Panc1 (cell line): ENCODE measurements around the gene CEP128. TPM values are rescaled to one million over a fixed set of nuclear protein-coding genes. Genes with fewer than 3 reads are reported as not detected.

Experiments
- ATAC-seq: fragments of 200-7000 bp; cut with Tn5 transposase; 2 replicates; pipeline ENCODE4 v1.9.1; 2020; ENCODE audit warnings: mild to moderate bottlenecking, moderate library complexity
- BruUV-seq: library from RNA; stranded (reverse); fragments of 400-500 nt; replicated peaks from 2 replicates; lab custom pipeline; 2021; lab: Mats Ljungman, UMichigan
- CTCF ChIA-PET: fragments of 300-600 bp; sonication (Branson Sonifier 250); formaldehyde crosslinking; loops from one replicate; lab custom pipeline; 2022; ENCODE audit warnings: antibody characterized with exemption; lab: Charles Lee
- POLR2A ChIA-PET: fragments of 300-600 bp; sonication (Branson Sonifier 250); formaldehyde crosslinking; loops from one replicate; lab custom pipeline; 2022; ENCODE audit warnings: antibody characterized with exemption; lab: Charles Lee
- DNase-seq: peaks from one replicate; pipeline ENCODE4 v3.0.0-alpha.2; 2010; ENCODE audit warnings: low read depth, low spot score
- H3K27ac ChIP-seq: 2 replicates; pipeline ENCODE4 v1.5.1; 2011; ENCODE audit warnings: mild to moderate bottlenecking, low read length, inconsistent platforms
- H3K27me3 ChIP-seq: fragments of 200-500 bp; sonication (Bioruptor generic); 2 replicates; pipeline ENCODE4 v1.6.0; 2014; ENCODE audit warnings: low read length, inconsistent platforms; ENCODE audit not compliant: control insufficient read depth, insufficient read depth
- H3K36me3 ChIP-seq: fragments of 200-500 bp; sonication (Bioruptor generic); 2 replicates; pipeline ENCODE4 v1.5.1; 2014; ENCODE audit warnings: inconsistent platforms, mild to moderate bottlenecking, low read length, moderate library complexity; ENCODE audit not compliant: control insufficient read depth, insufficient read depth
- H3K4me1 ChIP-seq: 2 replicates; pipeline ENCODE4 v1.5.1; 2011; ENCODE audit warnings: inconsistent platforms, mild to moderate bottlenecking, low read length, moderate library complexity; ENCODE audit not compliant: control insufficient read depth, insufficient read depth
- H3K4me3 ChIP-seq, 2 experiments: 2 replicates each; pipeline ENCODE4 v1.5.1; 2011 to 2012; ENCODE audit warnings: low read depth in 2 of 2, low read length in 2 of 2, mild to moderate bottlenecking in 2 of 2, inconsistent platforms in 1 of 2, moderate library complexity in 1 of 2
- H3K9me3 ChIP-seq: fragments of 200-500 bp; sonication (Bioruptor generic); 2 replicates; pipeline ENCODE4 v1.5.1; 2014; ENCODE audit warnings: low read depth, mild to moderate bottlenecking, inconsistent platforms, low read length, moderate library complexity; ENCODE audit not compliant: control insufficient read depth, insufficient read depth
- POLR2AphosphoS5 ChIP-seq: IDR thresholded peaks from 2 replicates; pipeline ENCODE4 v1.6.1; 2012; ENCODE audit warnings: mild to moderate bottlenecking, low read depth, low read length, moderate library complexity
- SIN3A ChIP-seq: IDR thresholded peaks from 2 replicates; pipeline ENCODE4 v1.6.1; 2012; ENCODE audit warnings: low read depth, mild to moderate bottlenecking, low read length, moderate library complexity, borderline replicate concordance; ENCODE audit not compliant: insufficient read depth
- TCF7L2 ChIP-seq: IDR thresholded peaks from 2 replicates; pipeline ENCODE4 v1.6.1; 2011; ENCODE audit warnings: mild to moderate bottlenecking, low read depth, low read length, inconsistent platforms
- in situ Hi-C: cut with HindIII; loops from 2 replicates; pipeline ENCODE4 v1.10.0; 2016; ENCODE audit warnings: low sequenced_read_pairs, low pct_unique_long_range_greater_than_20kb
- intact Hi-C: fragments of 100-400 bp; cut with micrococcal nuclease; formaldehyde crosslinking; loops from one replicate; pipeline ENCODE4 v1.10.0; 2022; ENCODE audit not compliant: unreplicated experiment
- total RNA-seq: library from RNA; stranded (reverse); gene quantifications from one replicate; pipeline ENCODE4 v1.2.1, GENCODE V29; 2021; ENCODE audit not compliant: unreplicated experiment
- TF ChIP-seq, protein P1 (sequence below): fragments of 450-650 bp; IDR thresholded peaks from 2 replicates; pipeline ENCODE4 v1.5.1; 2017; ENCODE audit warnings: mild to moderate bottlenecking
- TF ChIP-seq, protein P2 (sequence below), 2 experiments: IDR thresholded peaks; 2 replicates each; pipeline ENCODE4 v1.6.1; 2011 to 2012; ENCODE audit warnings: low read depth in 2 of 2, control low read depth in 1 of 2, low read length in 1 of 2, mild to moderate bottlenecking in 1 of 2, moderate library complexity in 1 of 2; ENCODE audit not compliant: insufficient read depth in 1 of 2

CEP128 gene
- total RNA-seq, 1 experiment from 2014 or later = 9.3 TPM

DNA sequence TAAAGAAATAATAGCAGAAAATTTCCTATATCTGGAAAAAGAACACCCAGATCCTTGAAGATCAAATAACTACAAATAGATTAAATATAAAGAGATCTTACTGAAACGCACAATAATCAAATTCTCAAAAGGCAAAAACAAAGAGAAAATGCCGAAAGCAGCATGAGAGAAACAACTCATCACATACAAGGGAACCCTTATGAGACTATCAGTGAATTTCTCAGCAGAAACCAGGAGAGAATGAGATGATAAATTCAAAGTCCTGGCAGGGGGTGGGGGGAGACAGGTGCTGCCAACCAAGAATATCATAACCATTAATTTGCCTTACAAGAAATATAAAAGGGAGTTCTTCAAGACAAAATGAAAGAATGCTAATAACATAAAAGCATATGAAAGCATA lies 73.7 kb downstream of the CEP128 start:
- POLR2A ChIA-PET = no interaction called here
- intact Hi-C loops = no loop called here
- CTCF ChIA-PET = interaction anchor here (0.7 kb wide), 1 partner anchor 195 kb away, joined by 4 read pairs; no protein-coding TSS in a partner anchor
- no peaks in the 10 kb centered on the region for H3K4me1 ChIP-seq
- no peak overlapping the region for H3K4me3 ChIP-seq
- TF ChIP-seq POLR2AphosphoS5 (no peak), TCF7L2 (no peak), SIN3A (no peak)
- TF ChIP-seq, protein P1, sequence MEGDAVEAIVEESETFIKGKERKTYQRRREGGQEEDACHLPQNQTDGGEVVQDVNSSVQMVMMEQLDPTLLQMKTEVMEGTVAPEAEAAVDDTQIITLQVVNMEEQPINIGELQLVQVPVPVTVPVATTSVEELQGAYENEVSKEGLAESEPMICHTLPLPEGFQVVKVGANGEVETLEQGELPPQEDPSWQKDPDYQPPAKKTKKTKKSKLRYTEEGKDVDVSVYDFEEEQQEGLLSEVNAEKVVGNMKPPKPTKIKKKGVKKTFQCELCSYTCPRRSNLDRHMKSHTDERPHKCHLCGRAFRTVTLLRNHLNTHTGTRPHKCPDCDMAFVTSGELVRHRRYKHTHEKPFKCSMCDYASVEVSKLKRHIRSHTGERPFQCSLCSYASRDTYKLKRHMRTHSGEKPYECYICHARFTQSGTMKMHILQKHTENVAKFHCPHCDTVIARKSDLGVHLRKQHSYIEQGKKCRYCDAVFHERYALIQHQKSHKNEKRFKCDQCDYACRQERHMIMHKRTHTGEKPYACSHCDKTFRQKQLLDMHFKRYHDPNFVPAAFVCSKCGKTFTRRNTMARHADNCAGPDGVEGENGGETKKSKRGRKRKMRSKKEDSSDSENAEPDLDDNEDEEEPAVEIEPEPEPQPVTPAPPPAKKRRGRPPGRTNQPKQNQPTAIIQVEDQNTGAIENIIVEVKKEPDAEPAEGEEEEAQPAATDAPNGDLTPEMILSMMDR = no peak
- TF ChIP-seq, protein P2, sequence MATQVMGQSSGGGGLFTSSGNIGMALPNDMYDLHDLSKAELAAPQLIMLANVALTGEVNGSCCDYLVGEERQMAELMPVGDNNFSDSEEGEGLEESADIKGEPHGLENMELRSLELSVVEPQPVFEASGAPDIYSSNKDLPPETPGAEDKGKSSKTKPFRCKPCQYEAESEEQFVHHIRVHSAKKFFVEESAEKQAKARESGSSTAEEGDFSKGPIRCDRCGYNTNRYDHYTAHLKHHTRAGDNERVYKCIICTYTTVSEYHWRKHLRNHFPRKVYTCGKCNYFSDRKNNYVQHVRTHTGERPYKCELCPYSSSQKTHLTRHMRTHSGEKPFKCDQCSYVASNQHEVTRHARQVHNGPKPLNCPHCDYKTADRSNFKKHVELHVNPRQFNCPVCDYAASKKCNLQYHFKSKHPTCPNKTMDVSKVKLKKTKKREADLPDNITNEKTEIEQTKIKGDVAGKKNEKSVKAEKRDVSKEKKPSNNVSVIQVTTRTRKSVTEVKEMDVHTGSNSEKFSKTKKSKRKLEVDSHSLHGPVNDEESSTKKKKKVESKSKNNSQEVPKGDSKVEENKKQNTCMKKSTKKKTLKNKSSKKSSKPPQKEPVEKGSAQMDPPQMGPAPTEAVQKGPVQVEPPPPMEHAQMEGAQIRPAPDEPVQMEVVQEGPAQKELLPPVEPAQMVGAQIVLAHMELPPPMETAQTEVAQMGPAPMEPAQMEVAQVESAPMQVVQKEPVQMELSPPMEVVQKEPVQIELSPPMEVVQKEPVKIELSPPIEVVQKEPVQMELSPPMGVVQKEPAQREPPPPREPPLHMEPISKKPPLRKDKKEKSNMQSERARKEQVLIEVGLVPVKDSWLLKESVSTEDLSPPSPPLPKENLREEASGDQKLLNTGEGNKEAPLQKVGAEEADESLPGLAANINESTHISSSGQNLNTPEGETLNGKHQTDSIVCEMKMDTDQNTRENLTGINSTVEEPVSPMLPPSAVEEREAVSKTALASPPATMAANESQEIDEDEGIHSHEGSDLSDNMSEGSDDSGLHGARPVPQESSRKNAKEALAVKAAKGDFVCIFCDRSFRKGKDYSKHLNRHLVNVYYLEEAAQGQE (IDR thresholded peaks at IDR 0.05; ENCODE audit: insufficient read depth in 1 of 2, low read depth in 2 of 2, low read length in 1 of 2) = no peak
- no peaks in the 10 kb centered on the region for H3K27me3 ChIP-seq
- no TSS peak for BruUV-seq
- H3K9me3 ChIP-seq = peaks cover 13% of the 10 kb centered on the region
- H3K27ac ChIP-seq = no peak overlapping the region
- no peak for DNase-seq
- H3K36me3 ChIP-seq = no peaks in the 10 kb centered on the region
- no peak for ATAC-seq
- in situ Hi-C loops = no loop called here

DNA sequence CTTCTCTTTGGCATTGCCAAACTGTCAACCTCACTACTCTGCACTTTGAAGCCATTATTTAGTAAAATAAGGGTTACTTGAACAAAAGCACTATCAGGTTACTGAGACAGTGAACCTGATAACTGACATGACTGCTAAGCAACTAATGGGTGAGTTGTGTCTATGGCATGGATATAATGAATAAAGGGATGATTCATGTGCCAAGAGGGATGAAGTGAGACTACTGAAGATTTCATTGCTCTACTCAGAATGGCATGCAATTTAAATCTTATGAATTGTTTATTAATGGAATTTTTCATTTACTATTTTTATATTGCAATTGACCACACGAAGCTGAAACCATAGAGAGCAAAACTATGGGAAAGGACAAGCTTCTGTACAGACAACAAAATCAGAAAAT lies 74.4 kb downstream of the CEP128 start:
- Histone ChIP-seq H3K4me1 (no peaks in the 10 kb centered on the region), H3K27me3 (no peaks in the 10 kb centered on the region), H3K27ac (no peak overlapping the region), H3K4me3 (no peak overlapping the region), H3K9me3 (peaks cover 13% of the 10 kb centered on the region), H3K36me3 (no peaks in the 10 kb centered on the region)
- TF ChIP-seq, protein P2 (IDR thresholded peaks at IDR 0.05; ENCODE audit: insufficient read depth in 1 of 2, low read depth in 2 of 2, low read length in 1 of 2) = no peak
- TF ChIP-seq SIN3A (no peak), TCF7L2 (no peak), POLR2AphosphoS5 (no peak)
- TF ChIP-seq, protein P1 = no peak
- in situ Hi-C loops = no loop called here
- BruUV-seq = no TSS peak
- ChIA-PET POLR2A (no interaction called here), CTCF (no interaction called here)
- intact Hi-C loops = no loop called here
- ATAC-seq (no peak), DNase-seq (no peak)
